GM21423 (cell line): ENCODE measurements around the gene IQSEC1.

Source experiments
- ATAC-seq: cut with Tn5 transposase; IDR thresholded peaks from one replicate; pipeline ENCODE4 v1.9.1; 2021; ENCODE audit warnings: mild to moderate bottlenecking, moderate library complexity; ENCODE audit not compliant: unreplicated experiment

The IQSEC1 gene

DNA sequence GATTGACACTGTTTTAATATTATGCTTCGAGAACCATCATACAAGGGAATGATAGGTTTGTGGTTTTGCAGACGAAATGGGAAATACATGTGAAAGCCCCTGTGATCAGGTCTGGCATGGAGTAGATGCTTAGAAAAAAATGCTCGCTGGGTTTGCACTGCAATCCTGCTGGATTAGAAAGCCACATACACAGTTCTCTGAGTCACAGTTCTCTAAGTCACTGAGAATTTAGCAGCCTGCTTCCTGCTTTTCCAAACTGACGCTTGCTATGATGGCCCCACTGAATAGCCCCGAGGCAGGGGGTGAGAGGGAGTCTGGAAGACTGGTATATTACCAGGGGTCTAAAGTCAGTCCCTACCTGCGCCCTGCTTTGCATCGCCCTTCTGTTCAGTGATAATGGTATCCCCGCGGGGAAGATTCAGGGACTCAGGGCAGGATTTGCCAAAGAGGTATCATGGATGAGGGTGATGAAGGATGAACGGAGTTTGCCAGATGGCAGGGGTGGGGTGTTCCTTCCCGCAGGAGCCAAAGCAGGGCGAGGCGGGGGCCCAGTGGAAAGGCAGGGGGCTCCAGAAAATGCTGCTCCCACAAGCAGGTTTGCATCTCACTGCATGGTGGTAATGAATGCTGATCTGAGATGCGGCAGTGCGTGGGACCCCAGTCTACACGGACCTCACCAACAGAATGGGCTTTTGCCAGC is 82.3 kb downstream of the IQSEC1 start:
- ATAC-seq: no peak

- ATAC-seq: no peak
These were observed 82.9 kb downstream of the IQSEC1 start for GRCh38 chr3:12990306-12990705.

DNA sequence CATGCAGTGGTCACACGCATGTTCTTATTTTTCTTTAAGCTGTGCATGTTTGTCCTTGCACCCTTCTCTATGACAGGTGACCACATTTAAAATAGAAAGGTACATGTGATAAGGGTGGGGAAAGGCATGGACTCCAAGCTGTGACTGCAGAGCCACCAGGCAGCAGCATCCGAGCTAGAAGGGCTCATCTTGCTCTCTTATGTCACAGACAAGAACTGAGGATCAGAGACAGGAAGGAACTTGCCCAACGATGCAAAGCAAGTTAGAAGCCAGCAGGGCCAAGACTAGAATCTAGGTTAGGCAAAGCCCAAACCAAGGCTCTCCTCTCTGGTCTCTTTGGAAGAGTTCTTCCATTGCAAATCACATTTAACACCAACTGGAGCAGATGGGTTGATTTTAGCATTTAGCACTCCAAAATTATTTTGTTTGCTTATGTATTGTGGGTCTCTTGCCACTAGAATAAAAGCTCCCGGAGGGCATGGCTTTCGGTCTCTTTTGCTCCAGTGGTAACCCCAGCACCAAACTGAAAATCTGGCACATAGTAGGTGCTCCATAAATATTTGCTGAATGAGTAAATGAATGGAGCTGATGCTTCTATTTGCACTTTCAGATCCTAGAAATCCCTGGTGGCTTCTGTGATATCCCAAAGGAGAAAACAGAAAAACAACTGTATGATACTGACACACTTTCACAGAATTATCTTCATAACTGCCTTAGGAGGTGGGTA is 84.3 kb downstream of the IQSEC1 start:
- ATAC-seq: no peak

DNA sequence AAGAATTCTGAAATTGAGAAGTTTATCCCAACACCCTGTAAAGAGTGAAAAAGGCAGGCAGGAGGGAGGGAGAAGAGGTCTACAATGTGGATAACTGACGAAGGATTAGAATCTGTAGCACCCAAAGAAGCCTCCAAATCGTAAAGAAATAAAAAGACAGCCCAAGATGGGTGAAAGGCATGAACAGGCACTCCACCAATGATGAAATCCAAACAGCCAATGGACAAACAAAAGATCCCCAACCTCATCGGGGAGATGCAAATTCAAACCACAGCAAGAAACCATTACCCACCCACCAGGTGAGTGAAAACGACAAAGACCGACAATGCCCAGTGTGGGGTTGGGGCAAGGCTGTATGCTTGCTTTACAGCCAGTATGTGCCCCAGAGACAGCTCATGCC is 85.6 kb downstream of the IQSEC1 start:
- no peak for ATAC-seq

- ATAC-seq: no peak
These were observed 86.2 kb downstream of the IQSEC1 start for GRCh38 chr3:12986986-12987385.

- no peak for ATAC-seq
These were observed 86.7 kb downstream of the IQSEC1 start for GRCh38 chr3:12986521-12986920.

- no peak for ATAC-seq
These were observed 87.2 kb downstream of the IQSEC1 start for GRCh38 chr3:12986031-12986430.

- ATAC-seq: no peak
These were observed 88.1 kb downstream of the IQSEC1 start for GRCh38 chr3:12985148-12985547.

DNA sequence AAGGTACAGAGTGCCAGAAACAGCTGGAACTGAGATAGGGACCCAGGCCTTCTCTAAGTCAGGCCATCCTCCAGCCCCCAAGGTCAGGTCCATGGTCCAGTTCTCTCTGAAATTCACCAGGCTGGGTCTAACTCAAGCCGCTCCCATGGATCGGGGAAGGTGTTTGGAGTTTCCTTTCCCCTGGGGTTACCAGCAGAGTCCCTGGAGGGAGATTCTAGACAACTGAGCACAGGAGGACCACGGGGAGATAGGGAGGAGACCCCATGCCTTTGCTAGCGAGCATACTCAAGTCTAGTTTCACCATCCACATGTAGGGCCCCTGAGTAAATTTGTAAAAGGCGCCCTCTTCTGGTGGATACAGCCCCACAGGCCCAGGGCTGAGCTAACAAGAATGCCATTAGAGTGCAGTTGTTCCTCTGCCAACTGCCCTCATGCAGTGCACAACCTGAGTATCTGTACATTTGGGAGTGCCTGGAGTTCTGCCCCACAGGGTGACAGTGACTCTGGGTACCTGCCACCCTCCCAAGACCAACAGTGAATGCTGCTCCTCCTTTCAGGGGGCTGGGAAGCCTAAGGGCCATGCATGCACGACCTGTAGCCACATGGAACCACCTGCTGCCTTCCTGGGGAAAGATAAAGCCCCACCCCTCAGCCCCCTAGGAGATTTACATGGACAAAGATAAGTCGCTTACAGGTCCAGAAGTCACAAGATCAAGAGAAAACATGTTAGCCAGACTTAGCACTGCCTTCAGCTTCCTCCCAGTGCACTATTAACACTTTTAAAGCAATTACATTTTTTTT is 89.0 kb downstream of the IQSEC1 start:
- ATAC-seq: peak; percentile 33

- ATAC-seq: peak; percentile 7
These were observed 89.9 kb downstream of the IQSEC1 start for GRCh38 chr3:12983319-12983718.

- ATAC-seq: peak; percentile 66
These were observed 90.6 kb downstream of the IQSEC1 start for GRCh38 chr3:12982619-12983101.

- no peak for ATAC-seq
These were observed 91.6 kb downstream of the IQSEC1 start for GRCh38 chr3:12981306-12982275.

- ATAC-seq: no peak
These were observed 92.5 kb downstream of the IQSEC1 start for GRCh38 chr3:12980596-12981290.

DNA sequence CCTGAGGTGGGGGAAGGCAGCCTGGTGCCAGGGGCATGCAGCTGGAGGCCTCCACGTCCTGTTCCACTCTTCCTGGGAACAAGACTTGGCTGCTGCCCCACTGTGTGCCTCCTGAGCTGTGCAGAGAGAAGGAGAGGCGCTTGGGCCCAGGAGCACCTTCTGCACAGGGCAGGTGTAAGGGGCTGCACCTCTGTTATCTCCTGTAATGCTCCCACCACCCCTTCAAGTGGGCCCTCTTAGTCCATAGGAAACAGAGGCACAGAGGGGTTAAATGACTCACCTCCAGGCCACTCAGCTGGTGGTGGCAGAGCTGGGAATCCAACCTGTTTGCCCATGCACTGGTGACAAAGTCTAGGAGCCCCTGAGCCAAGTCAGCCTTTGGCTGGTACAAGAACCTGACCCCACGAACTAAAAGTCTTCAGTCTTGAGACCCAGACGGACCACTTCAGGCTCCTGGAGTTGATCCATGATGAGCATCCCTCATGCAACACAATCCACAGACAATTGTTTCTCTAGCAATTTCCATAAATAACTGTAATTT is 93.2 kb downstream of the IQSEC1 start:
- ATAC-seq: no peak

GRCh38 chr3:12979151-12979946 is 93.9 kb downstream of the IQSEC1 start:
- no peak for ATAC-seq

- no peak for ATAC-seq
These were observed 94.5 kb downstream of the IQSEC1 start for GRCh38 chr3:12978682-12979081.

DNA sequence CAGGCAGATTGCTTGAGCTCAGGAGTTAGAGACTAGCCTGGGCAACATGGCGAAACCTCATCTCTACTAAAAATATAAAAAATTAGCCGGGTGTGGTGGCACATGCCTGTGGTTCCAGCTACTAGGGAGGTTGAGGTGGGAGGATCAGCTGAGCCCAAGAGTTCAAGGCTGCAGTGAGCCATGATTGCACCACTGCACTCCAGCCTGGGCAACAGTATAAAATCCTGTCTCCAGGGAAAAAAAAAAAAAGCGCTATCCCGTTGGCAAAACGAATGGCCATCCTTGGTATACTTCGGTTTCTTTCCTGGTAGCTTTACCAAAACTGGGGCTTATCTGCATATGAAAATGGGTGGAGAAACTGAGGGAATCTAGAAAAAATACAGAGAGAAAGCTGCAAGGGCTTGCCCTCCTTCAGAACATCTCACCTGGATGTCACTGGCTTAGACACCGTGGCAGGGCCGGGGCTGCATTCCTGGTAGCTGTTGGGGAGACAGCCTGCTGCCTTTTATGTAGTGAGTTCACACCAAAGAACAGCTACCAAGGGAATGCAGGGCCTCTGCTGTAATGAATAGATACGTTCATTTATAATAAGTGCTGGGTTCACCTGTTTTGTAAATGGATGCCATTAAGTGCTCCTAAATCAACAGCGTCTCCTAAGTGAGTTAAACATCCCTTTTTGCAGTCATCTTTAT is 96.0 kb downstream of the IQSEC1 start:
- no peak for ATAC-seq
